ENCODE data around the gene PLEKHA6. TPM values are rescaled to one million over a fixed set of nuclear protein-coding genes. Genes with fewer than 3 reads are reported as not detected.

PLEKHA6 gene
- total RNA-seq, 1 experiment from 2014 or later = 2.1 TPM

GRCh38 chr1:204350312-204350711, 9.4 kb downstream of the PLEKHA6 start:
- Histone ChIP-seq H4K20me1 (ENCODE audit: control insufficient read depth, insufficient read depth, insufficient read length) (peaks cover 5% of the 10 kb centered on the region), H2BK15ac (ENCODE audit: low read depth, low read length) (no peak overlapping the region), H2BK5ac (ENCODE audit: insufficient read length, low read length) (no peak overlapping the region), H2AFZ (ENCODE audit: low read length) (no peak overlapping the region), H3K56ac (ENCODE audit: insufficient read length, low read depth, low read length) (no peak overlapping the region), H2AK5ac (ENCODE audit: insufficient read length, low read length) (no peak overlapping the region), H3K9me3 (ENCODE audit: control insufficient read depth, low read depth, low read length) (no peaks in the 10 kb centered on the region), H3K4me2 (ENCODE audit: insufficient read depth, insufficient read length, low read length) (no peak overlapping the region), H3K18ac (ENCODE audit: insufficient read length, low read depth, low read length) (no peak overlapping the region), H3K14ac (ENCODE audit: insufficient read depth, low read length) (no peak overlapping the region), H3T11ph (ENCODE audit: low read length) (no peak overlapping the region), H2BK20ac (ENCODE audit: low read depth, low read length, poor library complexity, severe bottlenecking) (no peak overlapping the region), H4K8ac (replicated peaks; ENCODE audit: insufficient read length, low read depth, low read length) (no peak overlapping the region), H2BK12ac (ENCODE audit: insufficient read length, low read depth, low read length) (no peak overlapping the region), H3K4ac (ENCODE audit: low read depth, low read length) (no peak overlapping the region), H3K23me2 (ENCODE audit: insufficient read length, low read depth, low read length, poor library complexity, severe bottlenecking) (no peaks in the 10 kb centered on the region), H3K9ac (ENCODE audit: extremely low read depth, insufficient read length, low read length) (no peak overlapping the region), H3K4me1 (ENCODE audit: insufficient read depth, low read length) (0 out of 2 replicates have a peak, but pooled peaks cover 2% of the 10 kb centered on the region), H4K5ac (ENCODE audit: insufficient read length, low read depth, low read length) (no peak overlapping the region), H3K27ac (ENCODE audit: insufficient read length, low read depth, low read length) (no peak overlapping the region), H2BK120ac (ENCODE audit: low read depth, low read length, poor library complexity, severe bottlenecking) (no peak overlapping the region), H4K91ac (ENCODE audit: insufficient read length, low read depth, low read length) (no peak overlapping the region), H3K79me2 (ENCODE audit: insufficient read depth, low read length) (no peaks in the 10 kb centered on the region), H3K27me3 (ENCODE audit: insufficient read depth, low read length) (no peaks in the 10 kb centered on the region), H3K79me1 (ENCODE audit: insufficient read depth, low read depth, low read length, poor library complexity, severe bottlenecking) (no peaks in the 10 kb centered on the region), H3K23ac (ENCODE audit: insufficient read length, low read depth, low read length) (no peak overlapping the region)
- no peaks in the 10 kb centered on the region; a peak in 1 of 5 replicates for H3K9me3 Mint-ChIP-seq
- H3K36me3 Mint-ChIP-seq (ENCODE audit: insufficient read depth in 1 of 3, low read depth in 3 of 3) = no peaks in the 10 kb centered on the region
- no peak for DNase-seq
- no CpG with 5 or more reads among the region's 6 CpGs for WGBS (ENCODE audit: extremely low coverage, insufficient read length, low lambda C conversion rate)
- TF ChIP-seq CTCF (conservative IDR thresholded peaks at IDR 0.05) = no peak
- no peaks in the 10 kb centered on the region; the same call in 1 of the 2 replicates for H3K27me3 Mint-ChIP-seq (ENCODE audit: low read depth)
- peaks cover 12 to 27% of the 10 kb centered on the region in 2 experiments for H3K4me1 Mint-ChIP-seq
- H3K4me3 Mint-ChIP-seq = peak overlapping the region in 1 of 2 experiments; percentile 68; a peak in 1 of 5 replicates
- H3K27ac Mint-ChIP-seq = no peak overlapping the region
